NCI-H2196 (cell line): ENCODE measurements around the gene CLIP3.
"Not testable (repeated sequence)": the region's sequence is repeated elsewhere in the genome, so short reads cannot be mapped to it uniquely, and the experiment has no call there.

Experiments
- DNase-seq: peaks from one replicate; lab custom pipeline; 2025; ENCODE audit not compliant: unreplicated experiment; lab: John Stamatoyannopoulos, UW

Gene CLIP3

GRCh38 chr19:36049080-36049698 lies 16.5 kb upstream of the CLIP3 start:
- peak; percentile 59 for DNase-seq

GRCh38 chr19:36047835-36048234 lies 15.2 kb upstream of the CLIP3 start:
- DNase-seq, result no peak

- no peak for DNase-seq
Measured at GRCh38 chr19:36046443-36047050, 13.9 kb upstream of the CLIP3 start.

- no peak for DNase-seq
Measured at GRCh38 chr19:36043952-36044351, 11.3 kb upstream of the CLIP3 start.

DNA sequence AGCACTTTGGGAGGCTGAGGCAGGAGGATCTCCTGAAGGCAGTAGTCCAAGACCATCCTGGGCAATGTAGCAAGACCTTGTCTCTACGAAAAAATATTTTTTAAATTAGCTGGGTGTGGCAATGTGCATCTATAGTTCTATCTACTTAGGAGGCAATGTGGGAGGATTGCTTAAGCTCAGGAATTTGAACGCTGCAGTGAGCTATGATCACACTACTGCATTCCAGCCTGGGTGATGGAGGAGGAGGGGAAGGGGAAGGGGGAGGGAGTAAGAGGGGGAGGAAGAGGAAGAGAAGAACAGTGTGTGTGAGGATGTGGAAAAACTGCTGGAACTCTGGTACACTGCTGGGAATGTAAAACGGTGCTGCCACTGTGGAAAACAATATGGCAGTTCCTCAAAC lies 9.2 kb upstream of the CLIP3 start:
- no peak for DNase-seq

DNA sequence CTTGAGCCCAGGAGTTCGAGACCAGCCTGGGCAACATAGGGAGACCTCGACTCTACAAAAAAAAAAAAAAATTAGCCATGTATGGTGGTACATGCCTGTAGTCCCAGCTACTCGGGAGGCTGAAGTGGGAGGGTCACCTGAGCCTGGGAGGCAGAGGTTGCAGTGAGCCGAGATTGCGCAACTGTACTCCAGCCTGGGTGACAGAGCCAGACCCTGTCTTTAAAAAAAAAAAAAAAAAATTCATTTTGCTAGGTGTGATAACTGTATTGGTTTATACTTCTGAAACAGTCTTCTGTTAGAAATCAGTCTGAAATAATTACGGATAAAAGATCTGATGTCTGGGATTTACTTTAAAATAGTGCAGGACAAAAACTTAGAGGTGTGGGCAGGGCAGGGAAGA lies 8.4 kb upstream of the CLIP3 start:
- DNase-seq, result not testable (repeated sequence)

DNA sequence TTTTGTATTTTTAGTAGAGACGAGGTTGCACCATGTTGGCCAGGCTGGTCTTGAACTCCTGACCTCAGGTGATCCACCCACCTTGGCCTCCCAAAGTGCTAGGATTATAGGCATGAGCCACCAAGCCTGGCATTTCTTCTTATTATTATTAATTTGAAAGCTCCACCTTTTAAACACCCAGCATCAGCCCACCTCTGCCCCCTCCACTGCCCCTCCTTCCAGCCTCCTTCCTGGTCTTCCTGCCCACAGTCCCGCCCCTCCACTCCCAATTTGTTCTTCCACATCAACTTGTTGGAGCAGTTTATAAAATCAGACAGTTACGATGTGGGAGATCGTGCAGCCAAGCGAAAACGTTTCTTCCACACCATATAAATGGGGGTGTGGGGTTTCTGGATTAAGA lies 7.8 kb upstream of the CLIP3 start:
- no peak for DNase-seq

GRCh38 chr19:36031308-36031707 lies 1.4 kb downstream of the CLIP3 start:
- DNase-seq, result no peak

DNA sequence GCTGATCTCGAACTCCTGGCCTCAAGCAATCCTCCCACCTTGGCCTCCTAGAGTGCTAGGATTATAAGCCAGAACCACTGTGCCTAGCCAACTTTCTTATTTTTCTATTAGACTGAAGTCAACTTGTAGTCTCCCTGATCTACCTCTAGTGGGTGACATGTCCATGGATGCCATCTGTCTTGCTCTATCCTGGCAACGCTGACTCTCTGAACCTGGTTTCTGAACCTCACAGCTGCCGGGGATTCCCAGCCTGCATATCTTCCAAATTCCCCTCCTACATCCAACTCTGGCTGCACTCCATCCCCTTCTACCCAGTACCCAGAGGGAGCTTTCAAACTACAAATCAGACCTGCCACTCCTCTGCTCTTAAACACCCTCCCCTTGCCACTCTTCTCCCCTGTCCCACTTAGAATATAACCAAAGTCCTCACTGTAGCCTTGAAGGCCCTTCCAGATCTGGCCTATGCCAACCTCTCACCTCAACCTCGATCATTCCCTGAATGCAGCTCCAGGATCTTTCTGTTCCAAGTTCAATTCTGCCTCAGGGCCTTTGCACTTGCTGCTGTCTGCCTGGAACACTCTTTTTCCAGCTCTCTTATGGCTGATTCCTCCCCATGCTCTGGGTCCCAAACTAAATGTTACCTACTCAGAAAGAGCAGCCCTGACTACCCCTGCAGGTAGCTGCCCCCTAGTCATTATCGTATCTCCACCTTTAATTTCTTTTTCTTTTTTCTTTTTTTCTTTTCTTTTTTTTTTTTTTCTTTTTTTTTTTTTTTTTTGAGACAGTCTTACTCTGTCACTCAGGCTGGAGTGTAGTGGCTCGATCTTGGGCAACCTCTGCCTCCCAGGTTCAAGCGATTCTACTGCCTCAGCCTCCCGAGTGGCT lies 2.2 kb downstream of the CLIP3 start:
- DNase-seq, result peak; percentile 24

DNA sequence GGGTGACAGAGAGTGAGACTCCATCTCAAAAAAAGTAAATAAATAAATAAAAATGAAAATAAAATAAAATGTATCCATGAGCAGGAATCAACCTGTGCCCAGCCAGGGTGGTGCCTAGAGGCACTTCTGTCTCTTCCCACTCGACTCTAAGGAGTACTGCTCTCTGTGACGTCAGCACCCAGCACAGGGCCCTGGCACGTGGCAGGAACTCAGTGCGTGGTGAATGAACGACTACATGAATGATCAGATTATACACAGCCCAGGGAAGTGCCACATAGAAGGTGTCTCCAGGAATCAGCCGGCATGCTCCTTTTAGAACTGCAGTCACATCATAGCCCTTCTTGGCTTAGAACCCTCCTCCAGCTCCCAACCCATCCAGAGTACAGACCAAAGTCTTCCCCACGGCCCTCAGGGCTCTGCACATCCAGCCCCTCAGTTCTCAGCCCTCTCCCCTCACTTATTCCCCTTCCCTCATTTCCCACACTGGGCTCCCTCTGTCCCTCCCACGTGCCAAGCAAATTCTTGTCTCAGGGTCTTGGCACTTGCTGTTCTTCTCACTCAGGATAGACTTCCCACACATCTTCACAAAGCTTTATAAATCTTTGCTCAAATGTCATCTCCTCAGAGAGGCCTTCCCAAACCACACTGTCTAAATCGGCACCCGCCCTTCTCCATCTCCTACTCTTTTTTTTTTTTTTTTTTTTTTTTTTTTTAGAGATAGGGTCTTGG lies 4.2 kb downstream of the CLIP3 start:
- DNase-seq, result no peak

GRCh38 chr19:36027696-36028095 lies 5.0 kb downstream of the CLIP3 start:
- no peak for DNase-seq

- DNase-seq, result no peak
Measured at GRCh38 chr19:36026091-36026876, 6.4 kb downstream of the CLIP3 start.

GRCh38 chr19:36025541-36025940 lies 7.1 kb downstream of the CLIP3 start:
- no peak for DNase-seq

- no peak for DNase-seq
Measured at GRCh38 chr19:36023432-36023831, 9.2 kb downstream of the CLIP3 start.

GRCh38 chr19:36019061-36019670 lies 13.5 kb downstream of the CLIP3 start:
- DNase-seq, result no peak

DNA sequence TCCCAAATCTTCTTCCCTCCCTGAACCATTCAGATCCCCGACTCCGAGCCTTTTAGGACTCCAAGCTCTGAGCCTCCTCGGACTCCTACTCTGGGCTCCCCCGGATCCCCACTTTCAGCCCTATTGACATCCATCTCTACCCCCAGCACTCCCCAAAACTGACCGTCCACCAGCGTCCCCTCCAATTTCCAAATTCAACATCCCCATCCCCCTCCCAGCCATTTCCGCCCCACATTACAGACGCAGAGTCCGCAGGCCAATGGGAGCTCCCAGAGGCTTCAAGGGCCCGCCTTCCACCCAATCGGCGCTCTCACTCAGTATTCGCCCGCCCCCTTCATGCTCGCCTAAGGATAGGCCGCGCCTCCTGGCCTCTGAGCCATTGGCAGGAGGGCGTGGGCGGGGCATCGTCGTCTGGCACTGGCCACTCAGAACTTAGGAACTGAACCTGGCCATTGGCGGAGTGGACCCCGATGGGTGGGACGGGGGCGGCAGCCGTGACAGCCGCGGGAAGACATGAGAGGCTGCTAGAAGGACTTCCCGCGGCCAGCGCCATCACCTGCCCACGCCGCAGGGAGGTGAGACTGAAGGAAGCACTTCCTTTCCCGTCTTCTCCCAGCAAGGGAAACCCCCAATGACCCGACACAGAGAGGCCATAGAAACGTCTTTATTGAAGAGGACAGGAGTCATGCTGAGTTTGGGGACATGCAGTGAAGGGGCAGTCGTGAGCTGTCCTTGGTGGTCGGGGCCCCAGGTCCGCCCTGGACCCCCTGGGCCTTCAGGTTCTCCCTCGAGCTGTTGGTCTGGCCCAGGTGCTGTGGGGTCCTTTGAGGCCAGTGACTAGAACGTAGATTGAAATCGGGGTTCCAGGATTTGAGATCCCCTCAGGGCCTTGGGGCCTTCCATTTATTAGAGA lies 18.4 kb downstream of the CLIP3 start, which contains the start of gene ALKBH6:
ALKBH6 (minus strand) TSS at position 202 of the 913 bp plus-strand sequence. CDS start 816 bp downstream, outside the sequence.
- peak; percentile 99 for DNase-seq

- DNase-seq, result no peak
Measured at GRCh38 chr19:36013280-36014011, 19.2 kb downstream of the CLIP3 start.

GRCh38 chr19:36010402-36010801 lies 22.3 kb downstream of the CLIP3 start:
- no peak for DNase-seq
